Loucy (cell line): Measurements from ENCODE around the gene RIN3.

Source experiments
- H2AFZ ChIP-seq: fragments of 200-600 bp; sonication (generic); 2 replicates; pipeline ENCODE4 v1.6.0; 2016; ENCODE audit warnings: antibody characterized with exemption, mild to moderate bottlenecking, low read length, moderate library complexity
- H3F3A ChIP-seq: fragments of 200-600 bp; 2 replicates; pipeline ENCODE4 v1.6.0; 2016; ENCODE audit warnings: antibody characterized with exemption, low read depth, mild to moderate bottlenecking
- H3K27me3 ChIP-seq: fragments of 200-600 bp; sonication (generic); 2 replicates; pipeline ENCODE4 v1.6.1; 2014; ENCODE audit warnings: low read length, mild to moderate bottlenecking; ENCODE audit not compliant: insufficient read depth, poor library complexity, severe bottlenecking
- H3K36me3 ChIP-seq: fragments of 200-600 bp; sonication (generic); 2 replicates; pipeline ENCODE4 v1.6.1; 2016; ENCODE audit warnings: low read length; ENCODE audit not compliant: insufficient read depth
- H3K4me1 ChIP-seq: fragments of 200-600 bp; sonication (generic); 2 replicates; pipeline ENCODE4 v1.5.1; 2014; ENCODE audit warnings: low read length, mild to moderate bottlenecking; ENCODE audit not compliant: insufficient read depth, poor library complexity, severe bottlenecking
- H3K4me2 ChIP-seq: fragments of 200-600 bp; sonication (generic); 2 replicates; pipeline ENCODE4 v1.6.0; 2014; ENCODE audit warnings: antibody characterized with exemption, low read length, low read depth, mild to moderate bottlenecking; ENCODE audit not compliant: poor library complexity, severe bottlenecking
- H3K4me3 ChIP-seq: fragments of 200-600 bp; sonication (generic); 2 replicates; pipeline ENCODE4 v1.5.1; 2014; ENCODE audit warnings: low read length, mild to moderate bottlenecking, mixed read lengths; ENCODE audit not compliant: poor library complexity, severe bottlenecking
- H3K79me2 ChIP-seq: fragments of 200-600 bp; sonication (generic); 2 replicates; pipeline ENCODE4 v1.6.1; 2014; ENCODE audit warnings: low read length; ENCODE audit not compliant: insufficient read depth
- H3K9ac ChIP-seq: fragments of 200-600 bp; sonication (generic); 2 replicates; pipeline ENCODE4 v1.6.0; 2014; ENCODE audit warnings: mild to moderate bottlenecking, low read depth, low read length, moderate library complexity; ENCODE audit not compliant: poor library complexity, severe bottlenecking
- H3K9me2 ChIP-seq: fragments of 200-600 bp; sonication (generic); replicated peaks from 2 replicates; pipeline ENCODE4 v1.6.1; 2016; ENCODE audit warnings: low read depth, low read length, mixed read lengths
- H3K9me3 ChIP-seq: fragments of 200-600 bp; sonication (generic); 2 replicates; pipeline ENCODE4 v1.6.1; 2014; ENCODE audit warnings: mild to moderate bottlenecking, antibody characterized with exemption, low read length, low read depth; ENCODE audit not compliant: insufficient read depth
- H4K20me1 ChIP-seq: fragments of 200-600 bp; sonication (generic); 2 replicates; pipeline ENCODE4 v1.6.0; 2014; ENCODE audit warnings: antibody characterized with exemption, low read length, mild to moderate bottlenecking; ENCODE audit not compliant: insufficient read depth, poor library complexity, severe bottlenecking
- CTCF ChIP-seq: fragments of 200-600 bp; sonication (generic); conservative IDR thresholded peaks from 2 replicates; pipeline ENCODE4 v1.5.1; 2014; ENCODE audit warnings: mild to moderate bottlenecking, antibody characterized with exemption, low read length
- EZH2phosphoT487 ChIP-seq: fragments of 200-600 bp; IDR thresholded peaks from 2 replicates; pipeline ENCODE4 v1.6.1; 2018; ENCODE audit warnings: antibody characterized with exemption, mild to moderate bottlenecking, moderate library complexity, borderline replicate concordance

Gene RIN3

GRCh38 chr14:92555465-92556111, 42.0 kb downstream of the RIN3 start:
- Histone ChIP-seq H3K9me3 (no peaks in the 10 kb centered on the region), H3K9me2 (no peaks in the 10 kb centered on the region), H3K79me2 (peaks cover 56% of the 10 kb centered on the region), H3K9ac (no peak overlapping the region), H3K4me2 (no peak overlapping the region), H3F3A (no peaks in the 10 kb centered on the region), H2AFZ (no peak overlapping the region), H3K4me3 (no peak overlapping the region), H3K4me1 (peaks cover 25% of the 10 kb centered on the region), H4K20me1 (peaks cover 15% of the 10 kb centered on the region), H3K27me3 (no peaks in the 10 kb centered on the region), H3K36me3 (peaks cover 51% of the 10 kb centered on the region; the same call in 1 of the 2 replicates)
- TF ChIP-seq EZH2phosphoT487 (no peak), CTCF (no peak)

- H3K9me2 ChIP-seq: no peaks in the 10 kb centered on the region
- H4K20me1 ChIP-seq: peaks cover 12% of the 10 kb centered on the region
- H3K4me2 ChIP-seq: no peak overlapping the region
- no peaks in the 10 kb centered on the region for H3F3A ChIP-seq
- peaks cover 17% of the 10 kb centered on the region for H3K4me1 ChIP-seq
- no peak overlapping the region for H3K9ac ChIP-seq
- H3K36me3 ChIP-seq: peaks cover 52% of the 10 kb centered on the region; the same call in 1 of the 2 replicates
- no peaks in the 10 kb centered on the region for H3K9me3 ChIP-seq
- H3K27me3 ChIP-seq: no peaks in the 10 kb centered on the region
- H2AFZ ChIP-seq: no peak overlapping the region
- no peak overlapping the region for H3K4me3 ChIP-seq
- peaks cover 49% of the 10 kb centered on the region for H3K79me2 ChIP-seq
- no peak for TF ChIP-seq CTCF
- no peak for TF ChIP-seq EZH2phosphoT487
These were observed 42.7 kb downstream of the RIN3 start for GRCh38 chr14:92556255-92556741.

GRCh38 chr14:92556863-92557543, 43.4 kb downstream of the RIN3 start:
- peaks cover 7% of the 10 kb centered on the region for H4K20me1 ChIP-seq
- TF ChIP-seq EZH2phosphoT487 (no peak), CTCF (no peak)
- peaks cover 42% of the 10 kb centered on the region for H3K79me2 ChIP-seq
- H3F3A ChIP-seq: no peaks in the 10 kb centered on the region
- no peak overlapping the region for H3K9ac ChIP-seq
- no peak overlapping the region for H2AFZ ChIP-seq
- H3K36me3 ChIP-seq: peaks cover 59% of the 10 kb centered on the region; the same call in 1 of the 2 replicates
- H3K4me2 ChIP-seq: no peak overlapping the region
- H3K4me1 ChIP-seq: peaks cover 10% of the 10 kb centered on the region
- H3K4me3 ChIP-seq: no peak overlapping the region
- no peaks in the 10 kb centered on the region for H3K9me3 ChIP-seq
- no peaks in the 10 kb centered on the region for H3K9me2 ChIP-seq
- no peaks in the 10 kb centered on the region for H3K27me3 ChIP-seq
